Measurements from ENCODE around the gene SLC1A2. TPM values are rescaled to one million over a fixed set of nuclear protein-coding genes. Genes with fewer than 3 reads are reported as not detected.

The SLC1A2 gene
- total RNA-seq, 2 donors from 2014 or later: 0.54 to 0.78 TPM

- H3K36me3 ChIP-seq: no peaks in the 10 kb centered on the region
- H3K27ac ChIP-seq: peak overlapping the region; percentile 62 to 83
- H3K4me3 ChIP-seq: peak overlapping the region; percentile 25
- TF ChIP-seq CTCF (IDR thresholded peaks at IDR 0.05): no peak
- peaks cover 21 to 59% of the 10 kb centered on the region in 2 donors for H3K4me1 ChIP-seq (ENCODE audit: control insufficient read depth in 1 of 2, low read depth in 2 of 2)
- no peaks in the 10 kb centered on the region for H3K27me3 ChIP-seq (replicated peaks; ENCODE audit: insufficient read depth)
- DNase-seq (ENCODE audit: low spot score): peak; percentile 54
- ATAC-seq (ENCODE audit: insufficient number of reproducible peaks, low FRiP score, low read depth): peak; percentile 96
- H3K9me3 ChIP-seq: no peaks in the 10 kb centered on the region
These were observed 55.2 kb downstream of the SLC1A2 start for GRCh38 chr11:35363854-35364780.

- ATAC-seq (ENCODE audit: insufficient number of reproducible peaks, low FRiP score, low read depth): no peak
These were observed 56.0 kb downstream of the SLC1A2 start for GRCh38 chr11:35363246-35363801.

GRCh38 chr11:35362521-35362980 lies 56.8 kb downstream of the SLC1A2 start:
- Histone ChIP-seq H3K36me3 (no peaks in the 10 kb centered on the region), H3K9me3 (no peaks in the 10 kb centered on the region), H3K27me3 (replicated peaks; ENCODE audit: insufficient read depth) (no peaks in the 10 kb centered on the region), H3K27ac (peak overlapping the region in 1 of 2 donors; percentile 83), H3K4me3 (no peak overlapping the region), H3K4me1 (ENCODE audit: control insufficient read depth in 1 of 2, low read depth in 2 of 2) (peaks cover 28 to 51% of the 10 kb centered on the region in 2 donors)
- ATAC-seq (ENCODE audit: insufficient number of reproducible peaks, low FRiP score, low read depth): no peak
- no peak for DNase-seq (ENCODE audit: low spot score)
- no peak for TF ChIP-seq CTCF (IDR thresholded peaks at IDR 0.05)

More at GRCh38 chr11:35363246-35363801, 56.0 kb downstream of the SLC1A2 start:
- DNase-seq (ENCODE audit: low spot score): no peak
- Histone ChIP-seq H3K4me3 (no peak overlapping the region), H3K9me3 (no peaks in the 10 kb centered on the region), H3K4me1 (ENCODE audit: control insufficient read depth in 1 of 2, low read depth in 2 of 2) (peaks cover 27 to 58% of the 10 kb centered on the region in 2 donors), H3K36me3 (no peaks in the 10 kb centered on the region), H3K27me3 (replicated peaks; ENCODE audit: insufficient read depth) (no peaks in the 10 kb centered on the region), H3K27ac (peak overlapping the region; percentile 17 to 83)
- no peak for TF ChIP-seq CTCF (IDR thresholded peaks at IDR 0.05)

- Histone ChIP-seq H3K27ac (peak overlapping the region; percentile 27 to 45), H3K4me1 (ENCODE audit: control insufficient read depth in 1 of 2, low read depth in 2 of 2) (peaks cover 28 to 34% of the 10 kb centered on the region in 2 donors), H3K4me3 (no peak overlapping the region), H3K36me3 (no peaks in the 10 kb centered on the region), H3K9me3 (no peaks in the 10 kb centered on the region), H3K27me3 (replicated peaks; ENCODE audit: insufficient read depth) (no peaks in the 10 kb centered on the region)
- ATAC-seq (ENCODE audit: insufficient number of reproducible peaks, low FRiP score, low read depth) (no peak), DNase-seq (ENCODE audit: low spot score) (no peak)
- TF ChIP-seq CTCF (IDR thresholded peaks at IDR 0.05): no peak
These were observed 59.3 kb downstream of the SLC1A2 start for GRCh38 chr11:35360055-35360530.
